A549 (cell line): ENCODE measurements around the gene AIPL1. TPM values are rescaled to one million over a fixed set of nuclear protein-coding genes. Genes with fewer than 3 reads are reported as not detected.

Experiments used
- ATAC-seq, 2 experiments: fragments of 200-7000 bp in 1 of 2; fragments of >200 bp in 1 of 2; cut with Nextera tagmentation in 1 of 2; cut with Tn5 transposase in 1 of 2; 3 replicates each; pipeline versions ENCODE4 v1.8.0 to v1.9.1; 2018 to 2020; ENCODE audit warnings: mild to moderate bottlenecking in 1 of 2, moderate library complexity in 1 of 2
- CTCF ChIA-PET: fragments of 300-600 bp; sonication (Branson Sonifier 250); formaldehyde crosslinking; extraction: SDS; loops from one replicate; lab custom pipeline; 2021; ENCODE audit warnings: antibody characterized with exemption, inconsistent platforms; lab: Yijun Ruan, JAX
- POLR2A ChIA-PET: fragments of 350-600 bp; formaldehyde crosslinking; extraction: SDS; loops from one replicate; lab custom pipeline; 2021; ENCODE audit warnings: antibody characterized with exemption, inconsistent platforms; lab: Yijun Ruan, JAX
- DNase-seq, 2 experiments: peaks; one replicate each; pipeline versions ENCODE4 v3.0.0 to v3.0.0-alpha.2; 2011 to 2016; ENCODE audit warnings: low read depth in 1 of 2, low spot score in 1 of 2
- FAIRE-seq: peaks from 2 replicates; lab custom pipeline; 2011; peaks lifted over from hg19 to GRCh38; lab: Jason Lieb, UNC
- H3K27ac ChIP-seq, 2 experiments: fragments of >200 bp; sonication (Bioruptor Twin); formaldehyde crosslinking; 3 replicates each; pipeline ENCODE4 v1.5.1; 2016 to 2017
- H3K4me1 ChIP-seq: fragments of >200 bp; sonication (Bioruptor Twin); formaldehyde crosslinking; 3 replicates; pipeline ENCODE4 v1.6.1; 2016
- H3K4me2 ChIP-seq: fragments of >200 bp; sonication (Bioruptor Twin); formaldehyde crosslinking; 3 replicates; pipeline ENCODE4 v1.6.1; 2016
- H3K4me3 ChIP-seq: fragments of >200 bp; sonication (Bioruptor Twin); formaldehyde crosslinking; 3 replicates; pipeline ENCODE4 v1.5.1; 2016
- H3K9me3 ChIP-seq: fragments of >200 bp; sonication (Bioruptor Twin); formaldehyde crosslinking; 3 replicates; pipeline ENCODE4 v1.6.1; 2016
- BCL3 ChIP-seq: fragments of >200 bp; sonication (Bioruptor Twin); formaldehyde crosslinking; IDR thresholded peaks from 3 replicates; pipeline ENCODE4 v1.6.1; 2016
- BHLHE40 ChIP-seq: IDR thresholded peaks from 2 replicates; pipeline ENCODE4 v1.6.1; 2012; ENCODE audit warnings: low read depth, low read length, inconsistent platforms
- CBX2 ChIP-seq: fragments of 200-600 bp; sonication (generic); IDR thresholded peaks from 2 replicates; pipeline ENCODE4 v1.6.1; 2016; ENCODE audit warnings: low read depth, mild to moderate bottlenecking, borderline replicate concordance
- CBX8 ChIP-seq: fragments of 200-600 bp; sonication (generic); IDR thresholded peaks from 2 replicates; pipeline ENCODE4 v1.6.1; 2016
- CHD2 ChIP-seq: fragments of 150-350 bp; IDR thresholded peaks from 2 replicates; pipeline ENCODE4 v1.6.1; 2014; ENCODE audit warnings: low read length; ENCODE audit not compliant: partially characterized antibody
- CHD4 ChIP-seq: fragments of 200-600 bp; sonication (generic); IDR thresholded peaks from 2 replicates; pipeline ENCODE4 v1.6.1; 2016; ENCODE audit warnings: antibody characterized with exemption, mild to moderate bottlenecking, borderline replicate concordance
- CTCF ChIP-seq: fragments of >200 bp; sonication (Bioruptor Twin); formaldehyde crosslinking; IDR thresholded peaks from 3 replicates; pipeline ENCODE4 v1.5.1; 2016
- EHF ChIP-seq: fragments of 250-450 bp; sonication (Bioruptor Pico); IDR thresholded peaks from 2 replicates; pipeline ENCODE4 v1.5.0; 2020; ENCODE audit warnings: mild to moderate bottlenecking
- EHMT2 ChIP-seq: fragments of 200-600 bp; sonication (generic); IDR thresholded peaks from 2 replicates; pipeline ENCODE4 v1.6.1; 2016; ENCODE audit warnings: antibody characterized with exemption, low read depth, mild to moderate bottlenecking, moderate library complexity
- FOSL2 ChIP-seq, 2 experiments: fragments of 450-650 bp in 1 of 2; fragments of >200 bp in 1 of 2; sonication (Bioruptor Twin) in 1 of 2; formaldehyde crosslinking; IDR thresholded peaks; 2 replicates each; pipeline versions ENCODE4 v1.5.0 to v1.6.1; 2016 to 2020; ENCODE audit warnings: mild to moderate bottlenecking in 1 of 2, moderate library complexity in 1 of 2
- GATA3 ChIP-seq: IDR thresholded peaks from 2 replicates; pipeline ENCODE4 v1.6.1; 2012; ENCODE audit warnings: borderline replicate concordance
- HDAC2 ChIP-seq: fragments of 200-600 bp; sonication (generic); IDR thresholded peaks from 2 replicates; pipeline ENCODE4 v1.6.1; 2016
- HES2 ChIP-seq: fragments of >200 bp; sonication (Bioruptor Twin); formaldehyde crosslinking; IDR thresholded peaks from 2 replicates; pipeline ENCODE4 v1.6.1; 2016
- HMGXB4 ChIP-seq: fragments of 250-450 bp; sonication (Bioruptor Pico); IDR thresholded peaks from 2 replicates; pipeline ENCODE4 v1.5.0; 2021; ENCODE audit warnings: mild to moderate bottlenecking, moderate library complexity, borderline replicate concordance
- MAX ChIP-seq: IDR thresholded peaks from 2 replicates; pipeline ENCODE4 v1.6.1; 2012
- MAZ ChIP-seq: fragments of 150-350 bp; IDR thresholded peaks from 2 replicates; pipeline ENCODE4 v1.6.1; 2014; ENCODE audit warnings: antibody characterized with exemption, low read depth, low read length, borderline replicate concordance
- NFE2L2 ChIP-seq: fragments of 150-350 bp; conservative IDR thresholded peaks from 2 replicates; pipeline ENCODE4 v1.6.1; 2014; ENCODE audit warnings: low read length
- NR3C1 ChIP-seq: fragments of >200 bp; sonication (Bioruptor Twin); formaldehyde crosslinking; IDR thresholded peaks from 3 replicates; pipeline ENCODE4 v1.6.1; 2017
- PBX3 ChIP-seq: IDR thresholded peaks from 2 replicates; pipeline ENCODE4 v1.6.1; 2012
- PHF8 ChIP-seq: fragments of 200-600 bp; sonication (generic); IDR thresholded peaks from 2 replicates; pipeline ENCODE4 v1.6.1; 2016; ENCODE audit warnings: low read depth, mild to moderate bottlenecking, antibody characterized with exemption, moderate library complexity, borderline replicate concordance
- RAD21 ChIP-seq, 2 experiments: fragments of >200 bp in 1 of 2; sonication (Bioruptor Twin) in 1 of 2; formaldehyde crosslinking in 1 of 2; IDR thresholded peaks in 1 of 2; conservative IDR thresholded peaks in 1 of 2; 2 replicates in 1 of 2; 3 replicates in 1 of 2; pipeline ENCODE4 v1.6.1; 2012 to 2018; ENCODE audit warnings: inconsistent platforms in 1 of 2
- RARB ChIP-seq: fragments of 250-450 bp; sonication (Bioruptor Pico); IDR thresholded peaks from 2 replicates; pipeline ENCODE4 v1.8.0; 2021; ENCODE audit warnings: mild to moderate bottlenecking, moderate library complexity
- RCOR1 ChIP-seq: fragments of 150-350 bp; IDR thresholded peaks from 2 replicates; pipeline ENCODE4 v1.6.1; 2014; ENCODE audit warnings: antibody characterized with exemption, low read length, low read depth
- RNF2 ChIP-seq: fragments of 200-600 bp; sonication (generic); IDR thresholded peaks from 2 replicates; pipeline ENCODE4 v1.6.1; 2016; ENCODE audit warnings: low read depth, mild to moderate bottlenecking, antibody characterized with exemption, moderate library complexity, borderline replicate concordance
- SREBF2 ChIP-seq: fragments of 450-650 bp; IDR thresholded peaks from 2 replicates; pipeline ENCODE4 v1.6.1; 2014; ENCODE audit warnings: mild to moderate bottlenecking, moderate library complexity
- TFCP2L1 ChIP-seq: fragments of 250-450 bp; sonication (Bioruptor Pico); IDR thresholded peaks from 2 replicates; pipeline ENCODE4 v1.5.0; 2021; ENCODE audit warnings: mild to moderate bottlenecking
- USF2 ChIP-seq: fragments of 450-650 bp; IDR thresholded peaks from 2 replicates; pipeline ENCODE4 v1.6.1; 2014; ENCODE audit warnings: antibody characterized with exemption
- ZSCAN20 ChIP-seq: fragments of 250-450 bp; sonication (Bioruptor Pico); IDR thresholded peaks from 2 replicates; pipeline ENCODE4 v1.8.0; 2022; ENCODE audit warnings: mild to moderate bottlenecking, moderate library complexity
- WGBS: methylation state at CpG from one replicate; pipeline ENCODE4 v1.1.6; 2017; ENCODE audit errors: missing lambda C conversion rate; 5-methylcytosine and 5-hydroxymethylcytosine counted together
- polyA plus RNA-seq, 4 experiments: library from polyadenylated mRNA; depleted of rRNA in 3 of 4; stranded (reverse); fragments of >200 nt; fragmentation: RNase III in 1 of 4; extraction: RNeasy Plus Mini Kit Qiagen cat#74134 plus additional on column Dnase treatment in 1 of 4; gene quantifications; 2 replicates in 3 of 4; 3 replicates in 1 of 4; pipeline ENCODE4 v1.2.3, GENCODE V29; 2011 to 2017

Gene AIPL1
- polyA plus RNA-seq, 2 of the 4 experiments (the other 2 are of a cell fraction): not detected

- no peak for TF ChIP-seq BCL3
- no peak for TF ChIP-seq EHF
Measured at GRCh38 chr17:6470146-6470718, 35.3 kb upstream of the AIPL1 start (continued).

- no peak overlapping the region for H3K4me2 ChIP-seq
- ChIA-PET CTCF (interaction anchor here (0.5 to 1.7 kb wide), 7 partner anchors 14 to 553 kb away, joined by 3 to 5 read pairs (median 3); no protein-coding TSS in a partner anchor), POLR2A (no interaction called here)
- H3K4me3 ChIP-seq: no peak overlapping the region
- DNase-seq (no peak), ATAC-seq (no peak), FAIRE-seq (no peak)
- no peak for TF ChIP-seq SREBF2
- no peak for TF ChIP-seq NR3C1
- TF ChIP-seq MAZ: no peak
- TF ChIP-seq BHLHE40: no peak
- TF ChIP-seq RCOR1: no peak
- TF ChIP-seq FOSL2 (IDR thresholded peaks at IDR 0.05): no peak
- no peak for TF ChIP-seq FOSL2 (CRISPR knock-in tag; IDR thresholded peaks at IDR 0.05)
- TF ChIP-seq NFE2L2: no peak
- TF ChIP-seq GATA3: no peak
- TF ChIP-seq USF2: no peak
- no peak for TF ChIP-seq EHMT2
- TF ChIP-seq HDAC2: no peak
- no peak for TF ChIP-seq RNF2
- TF ChIP-seq HES2: no peak
- TF ChIP-seq CBX8: no peak
- TF ChIP-seq RAD21 (conservative IDR thresholded peaks at IDR 0.05 in 1 of 2, IDR thresholded peaks at IDR 0.05 in 1 of 2): no peak
- TF ChIP-seq PHF8: no peak
- TF ChIP-seq RARB: no peak
- TF ChIP-seq ZSCAN20 (CRISPR knock-in tag): no peak
- no peak for TF ChIP-seq MAX
- no peak for TF ChIP-seq PBX3
- peaks cover 24% of the 10 kb centered on the region for H3K4me1 ChIP-seq
- no peak overlapping the region for H3K27ac ChIP-seq
- 85% methylated on average over 23 of the region's 23 CpGs for WGBS
- 0 out of 3 replicates have a peak, but pooled peaks cover 5% of the 10 kb centered on the region for H3K9me3 ChIP-seq
Measured at GRCh38 chr17:6468051-6468790, 33.3 kb upstream of the AIPL1 start.

- H3K4me2 ChIP-seq: no peak overlapping the region
- POLR2A ChIA-PET: no interaction called here
- FAIRE-seq: no peak
- H3K9me3 ChIP-seq: 0 out of 3 replicates have a peak, but pooled peaks cover 5% of the 10 kb centered on the region
- no peak for DNase-seq
- ATAC-seq: no peak
- H3K4me1 ChIP-seq: peaks cover 18% of the 10 kb centered on the region
- CTCF ChIA-PET: interaction anchor here (0.7 to 1.3 kb wide), 3 partner anchors 14 to 554 kb away, joined by 3 read pairs; no protein-coding TSS in a partner anchor
- no peak overlapping the region for H3K4me3 ChIP-seq
- 12% methylated on average over 1 of the region's 1 CpG for WGBS
- no peak overlapping the region for H3K27ac ChIP-seq
- TF ChIP-seq CHD4: no peak
- TF ChIP-seq TFCP2L1: no peak
- TF ChIP-seq HMGXB4: no peak
- TF ChIP-seq CTCF: no peak
- no peak for TF ChIP-seq CHD2
- TF ChIP-seq CBX2: no peak
- no peak for TF ChIP-seq HES2
- no peak for TF ChIP-seq BHLHE40
Measured at GRCh38 chr17:6467567-6467966, 32.6 kb upstream of the AIPL1 start.
